Keratinocyte (primary cell): ENCODE measurements around the gene ANKDD1A. TPM values are rescaled to one million over a fixed set of nuclear protein-coding genes. Genes with fewer than 3 reads are reported as not detected.

Experiments
- DNase-seq: peaks from one replicate; pipeline ENCODE4 v3.0.0-alpha.2; 2011; ENCODE audit warnings: low read depth, missing footprints, low spot score
- FAIRE-seq: peaks from 2 replicates; lab custom pipeline; 2011; peaks lifted over from hg19 to GRCh38; lab: Jason Lieb, UNC
- H2AFZ ChIP-seq: 2 replicates; pipeline ENCODE4 v1.6.0; 2012; ENCODE audit warnings: low read length, control low read depth, inconsistent platforms; ENCODE audit not compliant: control insufficient read depth
- H3K27ac ChIP-seq: 2 replicates; pipeline ENCODE4 v1.5.1; 2011; ENCODE audit warnings: low read length; ENCODE audit not compliant: control insufficient read depth, insufficient read depth
- H3K27me3 ChIP-seq: 3 replicates; pipeline ENCODE4 v1.6.0; 2011; ENCODE audit warnings: low read length; ENCODE audit not compliant: control insufficient read depth, insufficient read depth; ENCODE audit errors: extremely low read depth
- H3K36me3 ChIP-seq, 2 experiments: 2 replicates in 1 of 2; 3 replicates in 1 of 2; pipeline ENCODE4 v1.5.1; 2011; ENCODE audit warnings: low read length in 2 of 2, mild to moderate bottlenecking in 1 of 2; ENCODE audit not compliant: control insufficient read depth in 2 of 2, insufficient read depth in 2 of 2; ENCODE audit errors: extremely low read depth in 1 of 2
- H3K4me1 ChIP-seq: 3 replicates; pipeline ENCODE4 v1.5.1; 2011; ENCODE audit warnings: low read length; ENCODE audit not compliant: control insufficient read depth, insufficient read depth; ENCODE audit errors: extremely low read depth
- H3K4me2 ChIP-seq: 3 replicates; pipeline ENCODE4 v1.6.0; 2011; ENCODE audit warnings: low read depth, low read length; ENCODE audit not compliant: control insufficient read depth, insufficient read depth; ENCODE audit errors: extremely low read depth
- H3K4me3 ChIP-seq, 3 experiments: fragments of 200-600 bp in 1 of 3; sonication (generic) in 1 of 3; 2 replicates in 2 of 3; 3 replicates in 1 of 3; pipeline ENCODE4 v1.5.1; 2011 to 2016; ENCODE audit warnings: low read length in 3 of 3, mild to moderate bottlenecking in 3 of 3, control low read depth in 2 of 3, inconsistent platforms in 1 of 3, low read depth in 1 of 3, mixed read lengths in 1 of 3, mixed run types in 1 of 3, moderate library complexity in 1 of 3; ENCODE audit not compliant: control insufficient read depth in 2 of 3, insufficient read depth in 2 of 3; ENCODE audit errors: extremely low read depth in 1 of 3
- H3K79me2 ChIP-seq: 2 replicates; pipeline ENCODE4 v1.6.0; 2012; ENCODE audit warnings: low read length; ENCODE audit not compliant: control insufficient read depth, insufficient read depth
- H3K9ac ChIP-seq: 3 replicates; pipeline ENCODE4 v1.6.0; 2011; ENCODE audit warnings: low read length; ENCODE audit not compliant: control insufficient read depth, insufficient read depth; ENCODE audit errors: extremely low read depth
- H3K9me1 ChIP-seq: 3 replicates; pipeline ENCODE4 v1.6.0; 2011; ENCODE audit warnings: low read length; ENCODE audit not compliant: control insufficient read depth, insufficient read depth; ENCODE audit errors: extremely low read depth
- H3K9me3 ChIP-seq: 2 replicates; pipeline ENCODE4 v1.5.1; 2012; ENCODE audit warnings: low read depth, low read length; ENCODE audit not compliant: control insufficient read depth
- H4K20me1 ChIP-seq: 3 replicates; pipeline ENCODE4 v1.6.0; 2011; ENCODE audit warnings: low read length; ENCODE audit not compliant: control insufficient read depth, insufficient read depth; ENCODE audit errors: extremely low read depth
- CTCF ChIP-seq, 3 experiments: IDR thresholded peaks in 1 of 3; conservative IDR thresholded peaks in 1 of 3; optimal IDR thresholded peaks in 1 of 3; 2 replicates in 2 of 3; 3 replicates in 1 of 3; pipeline versions ENCODE3 to v1.5.1; 2011; ENCODE audit warnings: low read length in 3 of 3, mild to moderate bottlenecking in 3 of 3, moderate library complexity in 2 of 3, control low read depth in 1 of 3, inconsistent platforms in 1 of 3; ENCODE audit not compliant: insufficient read depth in 2 of 3; ENCODE audit errors: extremely low read depth in 1 of 3
- EZH2 ChIP-seq: IDR thresholded peaks from one replicate; pipeline ENCODE4 v1.6.1; 2012; ENCODE audit warnings: inconsistent platforms, mild to moderate bottlenecking, low read length, moderate library complexity
- dilution Hi-C: fragments of 300-500 bp; cut with MboI; formaldehyde crosslinking; loops from one replicate; pipeline ENCODE4 v1.7.0; 2020; ENCODE audit warnings: low sequenced_read_pairs; ENCODE audit not compliant: extremely low pct_ligation_motif_present
- polyA plus RNA-seq, 5 experiments: library from polyadenylated mRNA; depleted of rRNA in 3 of 5; stranded (reverse) in 3 of 5; stranded (forward) in 1 of 5; unstranded in 1 of 5; fragments of >200 nt; gene quantifications; 1 replicate in 1 of 5; 2 replicates in 3 of 5; 3 replicates in 1 of 5; pipeline versions ENCODE4 v1.2.1 to v1.2.3, GENCODE V29; 2011 to 2012; ENCODE audit warnings: missing spikeins in 2 of 5, low read depth in 1 of 5, low replicate concordance in 1 of 5

Gene ANKDD1A
- polyA plus RNA-seq, 1 donor (not counting 4 experiments of a cell fraction or from before 2014, with no cell fraction given): 1.1 TPM

- Histone ChIP-seq H2AFZ (no peak overlapping the region), H3K79me2 (no peaks in the 10 kb centered on the region), H3K27me3 (no peaks in the 10 kb centered on the region), H3K4me2 (no peak overlapping the region), H3K9me1 (no peaks in the 10 kb centered on the region), H3K27ac (no peak overlapping the region), H4K20me1 (no peaks in the 10 kb centered on the region), H3K9me3 (no peaks in the 10 kb centered on the region), H3K4me3 (no peak overlapping the region), H3K9ac (no peak overlapping the region), H3K36me3 (no peaks in the 10 kb centered on the region), H3K4me1 (peaks cover 9% of the 10 kb centered on the region)
- no peak for DNase-seq
- TF ChIP-seq CTCF (optimal IDR thresholded peaks at IDR 0.05 in 1 of 3, IDR thresholded peaks at IDR 0.05 in 1 of 3, conservative IDR thresholded peaks at IDR 0.05 in 1 of 3; ENCODE audit: extremely low read depth in 1 of 3, insufficient read depth in 2 of 3, low read length in 3 of 3): no peak
- no peak for TF ChIP-seq EZH2
- no peak for FAIRE-seq
- dilution Hi-C loops: no loop called here
Measured at GRCh38 chr15:64906402-64906801, 5.3 kb upstream of the ANKDD1A start.

DNA sequence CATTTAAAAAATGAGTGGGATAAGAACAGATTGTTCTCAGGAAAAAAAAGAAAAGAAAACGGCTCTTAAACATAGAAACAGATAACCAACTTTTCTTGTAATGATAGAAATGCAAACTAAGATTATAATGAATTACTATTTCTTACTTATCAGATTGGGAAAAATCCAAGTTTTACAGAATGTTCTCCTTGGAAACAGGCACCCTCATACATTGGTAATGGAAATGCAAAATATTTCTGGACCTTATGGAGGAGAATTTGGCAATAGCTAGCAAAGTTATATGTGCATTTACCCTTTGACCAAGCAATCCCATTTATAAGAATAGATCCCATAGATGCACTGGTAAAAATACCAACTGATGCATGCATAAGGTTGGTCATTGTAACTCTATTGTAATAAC lies 3.7 kb upstream of the ANKDD1A start:
- H3K4me3 ChIP-seq: no peak overlapping the region
- H3K4me1 ChIP-seq: peaks cover 15% of the 10 kb centered on the region
- no peak overlapping the region for H3K9ac ChIP-seq
- dilution Hi-C loops: no loop called here
- H3K4me2 ChIP-seq: no peak overlapping the region
- H3K9me3 ChIP-seq: no peaks in the 10 kb centered on the region
- no peaks in the 10 kb centered on the region for H3K9me1 ChIP-seq
- no peaks in the 10 kb centered on the region for H3K36me3 ChIP-seq
- H4K20me1 ChIP-seq: no peaks in the 10 kb centered on the region
- H2AFZ ChIP-seq: no peak overlapping the region
- TF ChIP-seq EZH2: no peak
- no peak for TF ChIP-seq CTCF (optimal IDR thresholded peaks at IDR 0.05 in 1 of 3, IDR thresholded peaks at IDR 0.05 in 1 of 3, conservative IDR thresholded peaks at IDR 0.05 in 1 of 3; ENCODE audit: extremely low read depth in 1 of 3, insufficient read depth in 2 of 3, low read length in 3 of 3)
- DNase-seq (no peak), FAIRE-seq (no peak)
- no peaks in the 10 kb centered on the region for H3K79me2 ChIP-seq
- peaks cover 3% of the 10 kb centered on the region for H3K27me3 ChIP-seq
- no peak overlapping the region for H3K27ac ChIP-seq
